ENCODE results near the gene EPOP.

The EPOP gene

DNA sequence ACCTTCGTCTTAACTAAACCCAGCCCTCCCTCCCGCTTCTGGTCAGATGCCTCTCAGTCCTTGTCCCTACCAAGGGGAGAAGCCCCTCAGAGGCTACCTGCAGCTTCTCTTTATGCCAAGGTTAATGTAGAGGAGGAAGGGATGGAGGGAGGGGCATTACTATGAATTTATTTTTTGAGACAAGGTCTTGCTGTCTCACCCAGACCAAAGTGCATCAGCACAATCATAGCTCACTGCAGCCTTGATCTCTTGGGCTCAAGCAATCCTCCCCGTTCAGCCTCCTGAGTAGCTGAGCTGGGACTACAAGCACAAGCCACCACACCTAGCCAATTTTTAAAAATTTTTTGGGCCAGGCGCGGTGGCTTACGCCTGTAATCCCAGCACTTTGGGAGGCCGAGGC lies 15.3 kb downstream of the EPOP start:
- no peak overlapping the region for H3K27ac ChIP-seq
- TF ChIP-seq, protein P1, sequence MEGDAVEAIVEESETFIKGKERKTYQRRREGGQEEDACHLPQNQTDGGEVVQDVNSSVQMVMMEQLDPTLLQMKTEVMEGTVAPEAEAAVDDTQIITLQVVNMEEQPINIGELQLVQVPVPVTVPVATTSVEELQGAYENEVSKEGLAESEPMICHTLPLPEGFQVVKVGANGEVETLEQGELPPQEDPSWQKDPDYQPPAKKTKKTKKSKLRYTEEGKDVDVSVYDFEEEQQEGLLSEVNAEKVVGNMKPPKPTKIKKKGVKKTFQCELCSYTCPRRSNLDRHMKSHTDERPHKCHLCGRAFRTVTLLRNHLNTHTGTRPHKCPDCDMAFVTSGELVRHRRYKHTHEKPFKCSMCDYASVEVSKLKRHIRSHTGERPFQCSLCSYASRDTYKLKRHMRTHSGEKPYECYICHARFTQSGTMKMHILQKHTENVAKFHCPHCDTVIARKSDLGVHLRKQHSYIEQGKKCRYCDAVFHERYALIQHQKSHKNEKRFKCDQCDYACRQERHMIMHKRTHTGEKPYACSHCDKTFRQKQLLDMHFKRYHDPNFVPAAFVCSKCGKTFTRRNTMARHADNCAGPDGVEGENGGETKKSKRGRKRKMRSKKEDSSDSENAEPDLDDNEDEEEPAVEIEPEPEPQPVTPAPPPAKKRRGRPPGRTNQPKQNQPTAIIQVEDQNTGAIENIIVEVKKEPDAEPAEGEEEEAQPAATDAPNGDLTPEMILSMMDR (IDR thresholded peaks at IDR 0.05), result no peak

DNA sequence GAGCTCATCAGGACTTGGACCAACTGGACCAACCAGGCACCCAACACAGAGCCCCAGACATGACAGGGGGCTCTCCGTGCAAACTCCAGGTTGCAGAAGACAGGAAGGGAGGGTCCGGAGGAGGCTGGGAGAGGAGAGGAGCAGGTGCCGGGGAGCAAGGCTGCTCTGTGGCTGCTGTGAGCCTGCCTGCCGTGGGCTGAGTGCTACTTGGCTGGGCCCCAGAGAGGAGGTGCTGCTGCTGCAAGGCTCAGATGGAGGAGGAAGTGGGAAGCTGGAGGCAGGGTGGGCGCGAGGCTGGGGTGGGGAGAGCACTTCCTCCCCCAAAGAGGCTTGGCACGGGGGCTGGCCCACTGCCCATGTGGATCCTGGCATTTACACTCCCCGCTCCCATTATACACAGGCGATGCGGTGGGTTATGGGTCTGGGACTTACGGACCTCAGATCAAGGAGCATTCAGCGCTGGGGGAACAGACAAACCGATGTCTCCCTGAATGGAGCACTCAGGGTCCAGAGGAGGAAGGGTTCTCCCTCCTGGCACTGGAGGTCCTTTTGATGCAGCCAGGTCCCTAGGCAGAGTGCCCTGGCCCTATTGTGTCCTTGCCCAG lies 15.9 kb downstream of the EPOP start:
- TF ChIP-seq ZFX (IDR thresholded peaks at IDR 0.05; ENCODE audit: borderline replicate concordance), result no peak
- TF ChIP-seq, protein P1 (IDR thresholded peaks at IDR 0.05), result no peak
- no peak overlapping the region for H3K27ac ChIP-seq

DNA sequence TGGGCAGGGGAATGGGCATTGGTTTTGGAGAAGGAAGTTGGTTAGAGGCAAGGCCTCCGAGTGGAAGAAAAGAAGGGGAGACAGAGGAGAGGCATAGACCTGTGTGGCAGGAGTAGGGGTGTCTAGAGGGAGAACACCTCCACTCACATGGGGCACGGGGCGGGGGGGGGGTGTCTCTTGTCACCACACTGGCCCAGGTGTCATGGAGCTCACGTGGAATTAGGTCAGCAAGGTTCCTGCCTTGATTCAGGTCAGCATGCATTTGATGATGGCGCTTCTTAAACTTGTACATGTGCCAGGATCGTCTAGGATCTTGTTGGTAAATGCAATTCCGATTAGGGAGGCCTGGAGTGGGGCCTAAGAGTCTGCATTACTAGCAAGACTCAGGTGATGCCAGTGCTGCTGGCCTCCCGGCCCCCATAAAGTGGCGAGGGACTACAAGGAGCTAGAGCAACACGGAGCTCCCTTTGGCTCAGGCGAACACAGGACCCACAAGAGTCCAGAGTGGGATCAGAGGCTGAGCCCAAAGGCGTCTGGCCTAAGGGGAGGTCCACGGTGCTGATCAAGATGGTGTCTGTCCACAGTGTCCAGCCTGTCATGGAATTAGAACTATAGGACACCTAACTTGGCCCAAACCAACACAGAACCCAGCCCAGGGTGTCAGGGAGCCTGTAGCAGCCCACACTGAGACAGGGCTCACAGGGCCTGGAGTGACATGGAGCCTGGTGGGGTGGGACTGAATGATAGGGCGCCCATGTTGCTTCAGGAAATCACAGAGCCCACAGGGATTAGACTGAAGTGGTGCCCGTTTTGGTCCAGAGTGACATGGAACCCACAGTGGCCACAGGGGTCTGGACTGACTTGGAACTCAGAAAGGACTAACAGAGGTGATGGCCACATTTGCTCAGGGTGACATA lies 16.7 kb downstream of the EPOP start:
- H3K27ac ChIP-seq, result no peak overlapping the region
- TF ChIP-seq, protein P1 (IDR thresholded peaks at IDR 0.05), result no peak
- no peak for TF ChIP-seq ZFX (IDR thresholded peaks at IDR 0.05; ENCODE audit: borderline replicate concordance)

DNA sequence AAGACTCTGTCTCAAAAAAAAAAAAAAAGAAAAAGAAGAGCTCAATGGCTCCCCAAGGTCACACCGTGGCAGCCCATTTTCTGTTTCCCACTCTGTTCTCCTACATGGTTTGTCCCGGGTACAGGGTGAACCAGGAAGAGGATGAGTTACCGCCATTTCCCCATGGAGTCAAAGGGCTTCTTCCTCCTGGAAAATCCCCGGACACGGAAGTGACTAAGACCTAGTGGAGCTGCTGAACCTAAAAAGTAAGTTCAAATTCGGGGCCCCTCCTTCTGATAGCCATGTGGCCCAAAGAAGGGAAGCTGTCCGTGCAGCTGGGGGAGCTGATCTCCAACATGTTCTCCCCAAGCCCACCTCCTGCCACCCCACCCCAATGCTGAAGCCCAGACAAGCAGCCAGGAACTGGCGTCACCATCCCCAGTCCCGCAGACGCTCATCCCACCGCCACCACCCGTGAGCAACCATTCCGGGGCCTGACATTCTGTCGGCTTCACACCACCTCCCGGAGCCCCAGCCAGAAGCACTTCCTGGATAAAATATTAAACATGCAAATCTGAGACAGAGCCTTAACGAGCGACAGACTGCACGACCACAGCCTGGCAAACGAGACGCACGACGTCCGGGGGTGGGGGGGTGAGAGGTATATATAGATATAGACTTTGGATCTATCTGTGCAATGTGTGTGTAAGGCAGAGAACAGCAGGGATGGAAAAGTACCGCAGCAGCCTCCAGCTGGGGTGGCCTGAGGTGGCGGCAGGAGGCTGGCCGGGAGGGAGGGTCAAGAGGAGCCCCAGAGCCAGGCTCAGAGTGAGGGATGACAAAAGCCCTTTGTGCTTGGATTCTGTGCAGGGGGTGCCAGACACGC lies 17.6 kb downstream of the EPOP start:
- H3K27ac ChIP-seq, result no peak overlapping the region
- TF ChIP-seq, protein P1 (IDR thresholded peaks at IDR 0.05), result no peak
- TF ChIP-seq ZFX (IDR thresholded peaks at IDR 0.05; ENCODE audit: borderline replicate concordance), result no peak

GRCh38 chr17:38654411-38655398 lies 20.1 kb downstream of the EPOP start:
- TF ChIP-seq, protein P1 (IDR thresholded peaks at IDR 0.05), result no peak
- TF ChIP-seq ZFX (IDR thresholded peaks at IDR 0.05; ENCODE audit: borderline replicate concordance), result no peak
- H3K27ac ChIP-seq, result no peak overlapping the region

DNA sequence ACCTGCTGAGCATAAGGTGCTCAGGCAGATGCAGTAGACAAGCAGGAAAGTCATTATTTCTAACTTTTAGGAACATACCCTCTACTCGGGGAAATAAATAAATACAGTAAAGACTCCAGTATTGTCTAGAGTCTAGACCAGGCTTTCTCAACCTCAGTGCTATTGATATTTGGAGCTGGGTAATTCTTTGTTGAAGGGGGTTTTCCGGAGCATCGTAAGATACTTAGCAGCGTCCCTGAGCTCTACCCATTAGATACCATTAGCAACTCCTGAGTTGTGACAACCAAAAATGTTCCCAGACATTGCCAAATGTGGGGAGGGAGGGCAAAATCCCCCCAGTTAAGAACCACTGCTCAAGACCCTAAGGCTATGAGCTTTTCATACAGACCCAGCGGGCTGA lies 21.1 kb downstream of the EPOP start:
- TF ChIP-seq, protein P1 (IDR thresholded peaks at IDR 0.05), result no peak
- no peak for TF ChIP-seq ZFX (IDR thresholded peaks at IDR 0.05; ENCODE audit: borderline replicate concordance)
- H3K27ac ChIP-seq, result no peak overlapping the region
